Astrocyte of the hippocampus (primary cell): ENCODE data around the gene ARHGAP26.

Experiments
- DNase-seq: peaks from one replicate; pipeline ENCODE4 v3.0.0; 2011; ENCODE audit warnings: low read depth, low spot score

ARHGAP26 gene

GRCh38 chr5:143013176-143013891 is 243.2 kb downstream of the ARHGAP26 start:
- no peak for DNase-seq

GRCh38 chr5:143014017-143014651 is 244.0 kb downstream of the ARHGAP26 start:
- no peak for DNase-seq

GRCh38 chr5:143016777-143017516 is 246.8 kb downstream of the ARHGAP26 start:
- no peak for DNase-seq

GRCh38 chr5:143017541-143017940 is 247.4 kb downstream of the ARHGAP26 start:
- no peak for DNase-seq

- no peak for DNase-seq
Observed at GRCh38 chr5:143017992-143018391, 247.8 kb downstream of the ARHGAP26 start.

- no peak for DNase-seq
Observed at GRCh38 chr5:143019157-143019556, 249.0 kb downstream of the ARHGAP26 start.

GRCh38 chr5:143019614-143020515 is 249.7 kb downstream of the ARHGAP26 start:
- DNase-seq = no peak

DNA sequence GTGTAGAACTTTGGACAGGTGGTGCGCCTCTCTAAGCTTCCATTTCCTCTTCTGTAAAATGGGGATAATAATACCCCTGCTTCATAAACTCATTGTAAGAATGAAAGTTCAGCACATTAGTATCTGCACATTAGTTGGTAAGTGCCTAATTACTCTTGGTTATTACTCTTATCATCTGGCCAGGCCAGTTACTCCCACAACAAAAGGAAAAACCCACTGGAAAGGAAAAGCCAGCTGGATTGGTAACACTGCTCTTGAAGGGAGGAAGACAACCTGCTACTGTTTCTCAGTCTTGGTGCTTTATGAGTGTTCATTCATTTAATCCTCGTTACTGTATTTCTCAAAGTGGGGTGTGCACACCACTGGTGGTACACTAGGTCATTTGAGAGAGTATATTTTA is 251.4 kb downstream of the ARHGAP26 start:
- no peak for DNase-seq

DNA sequence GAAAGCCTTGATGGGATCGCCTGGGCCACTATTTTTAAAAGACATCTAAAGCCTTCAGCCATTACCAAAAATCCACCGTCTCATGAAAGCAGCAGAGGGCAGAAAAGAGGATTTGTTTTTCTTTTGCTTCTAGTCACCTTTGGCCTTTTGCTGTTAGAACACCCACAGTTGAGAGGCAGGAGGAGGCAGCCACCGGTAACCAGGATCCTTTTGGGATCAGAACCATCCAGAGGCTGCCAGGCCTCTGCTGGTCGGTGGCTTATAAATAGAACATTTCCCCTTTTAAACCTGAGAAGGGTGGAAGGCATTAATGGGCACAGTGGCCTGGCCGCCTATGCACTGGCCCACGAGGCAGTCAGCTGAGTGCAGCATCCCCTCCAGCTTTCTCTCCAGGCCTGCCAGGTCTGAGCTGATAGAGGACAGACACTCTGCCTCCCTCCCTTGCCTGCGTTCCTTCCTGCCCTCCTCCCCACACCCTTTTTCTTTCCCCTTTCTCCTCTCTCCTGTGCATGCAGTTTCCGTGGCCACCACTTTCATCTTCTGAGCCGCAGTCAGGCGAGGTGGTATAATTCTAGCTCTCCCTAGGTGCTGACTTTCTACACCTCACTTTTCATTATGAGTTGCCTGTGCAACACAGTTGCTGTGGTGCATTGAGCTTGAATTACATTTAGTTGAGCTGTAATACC is 253.4 kb downstream of the ARHGAP26 start:
- DNase-seq = peak; percentile 29

DNA sequence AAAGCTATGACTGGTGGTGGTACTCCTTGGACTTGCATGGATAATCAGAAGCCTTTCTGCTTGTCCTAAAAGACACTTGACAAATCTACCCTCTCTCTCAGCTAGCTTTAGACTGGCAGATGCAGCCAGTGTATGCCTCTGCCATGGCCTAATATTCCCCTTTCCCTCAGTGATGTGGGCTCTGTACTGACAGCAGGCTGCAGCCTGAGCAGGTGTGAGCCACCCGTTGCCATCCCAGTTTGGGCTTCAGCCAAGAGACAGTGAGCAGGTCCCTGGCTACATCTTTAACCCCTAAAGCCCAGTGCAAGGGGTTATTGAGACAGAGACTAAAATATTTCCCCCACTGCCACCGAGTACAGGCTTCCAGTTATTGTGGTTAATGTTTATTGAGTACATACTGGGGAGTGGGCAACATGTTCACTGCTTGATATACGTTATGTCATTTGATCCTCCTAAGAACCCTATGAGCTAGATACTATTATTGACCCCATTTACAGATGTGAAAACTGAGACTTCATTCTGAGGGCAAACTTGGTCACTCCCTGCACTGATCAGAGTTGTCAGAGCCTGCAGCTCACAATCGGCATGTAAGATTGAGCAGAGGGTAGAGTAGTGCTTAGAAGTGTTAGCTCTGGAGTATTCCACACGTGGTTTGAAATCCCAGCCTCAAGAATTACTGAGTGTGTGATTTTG is 254.2 kb downstream of the ARHGAP26 start:
- no peak for DNase-seq

DNA sequence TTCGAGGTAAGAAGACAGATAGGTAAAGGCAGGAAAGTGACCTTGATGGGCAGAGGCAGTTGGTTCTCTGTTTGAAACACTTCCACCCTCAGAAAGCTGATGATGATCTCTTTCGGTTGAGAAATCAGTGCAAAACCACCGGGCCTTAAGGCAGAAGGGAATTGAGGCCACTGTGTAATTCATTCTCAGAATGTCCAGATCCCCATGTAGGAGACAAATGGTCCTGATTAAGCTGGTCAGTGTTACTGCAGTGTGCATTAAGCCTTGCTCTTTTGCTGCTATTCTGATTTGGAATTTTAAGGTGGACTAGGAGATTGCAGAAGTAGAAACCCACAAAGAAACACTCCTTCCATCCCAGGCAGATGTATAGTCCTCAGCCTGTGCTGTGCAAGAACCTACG is 255.2 kb downstream of the ARHGAP26 start:
- DNase-seq = no peak

DNA sequence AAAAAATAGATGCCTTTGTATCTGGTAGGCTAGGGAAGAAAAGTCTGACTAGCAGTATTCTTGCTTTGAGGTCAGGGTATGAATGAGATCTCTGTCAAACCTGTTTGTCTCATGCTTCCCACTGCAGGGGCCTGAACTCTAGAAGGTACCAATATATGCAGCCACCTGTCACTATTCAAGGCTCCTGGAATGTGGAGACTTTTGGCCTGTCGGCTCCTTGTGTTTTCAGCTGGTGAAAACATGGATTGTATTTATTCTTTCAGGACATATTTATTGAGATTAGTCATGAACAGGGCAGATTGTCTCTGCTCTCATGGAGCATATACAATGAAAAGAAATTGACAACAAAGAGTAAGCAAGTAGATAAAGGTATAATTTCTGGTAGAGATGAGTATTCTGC is 255.8 kb downstream of the ARHGAP26 start:
- DNase-seq = no peak

GRCh38 chr5:143026380-143026779 is 256.2 kb downstream of the ARHGAP26 start:
- DNase-seq = no peak

DNA sequence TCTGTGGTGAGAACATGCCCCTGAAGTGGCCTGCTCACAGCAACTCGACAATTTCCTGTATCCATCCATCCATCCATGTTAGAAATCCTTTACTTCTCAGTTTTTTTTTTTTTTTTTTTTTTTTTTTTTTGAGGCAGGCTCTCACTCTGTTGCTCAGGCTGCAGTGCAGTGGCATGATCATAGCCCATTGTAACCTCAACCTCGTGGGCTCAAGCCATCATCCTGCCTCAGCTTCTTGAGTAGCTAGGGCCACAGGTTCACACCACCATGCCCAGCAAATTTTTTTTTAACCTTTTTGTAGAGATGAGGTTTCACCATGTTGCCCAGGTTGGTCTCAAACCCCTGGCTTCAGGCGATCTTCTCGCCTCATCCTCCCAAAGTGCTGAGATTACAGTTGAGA is 259.1 kb downstream of the ARHGAP26 start:
- no peak for DNase-seq

GRCh38 chr5:143030349-143030748 is 260.2 kb downstream of the ARHGAP26 start:
- DNase-seq = no peak

DNA sequence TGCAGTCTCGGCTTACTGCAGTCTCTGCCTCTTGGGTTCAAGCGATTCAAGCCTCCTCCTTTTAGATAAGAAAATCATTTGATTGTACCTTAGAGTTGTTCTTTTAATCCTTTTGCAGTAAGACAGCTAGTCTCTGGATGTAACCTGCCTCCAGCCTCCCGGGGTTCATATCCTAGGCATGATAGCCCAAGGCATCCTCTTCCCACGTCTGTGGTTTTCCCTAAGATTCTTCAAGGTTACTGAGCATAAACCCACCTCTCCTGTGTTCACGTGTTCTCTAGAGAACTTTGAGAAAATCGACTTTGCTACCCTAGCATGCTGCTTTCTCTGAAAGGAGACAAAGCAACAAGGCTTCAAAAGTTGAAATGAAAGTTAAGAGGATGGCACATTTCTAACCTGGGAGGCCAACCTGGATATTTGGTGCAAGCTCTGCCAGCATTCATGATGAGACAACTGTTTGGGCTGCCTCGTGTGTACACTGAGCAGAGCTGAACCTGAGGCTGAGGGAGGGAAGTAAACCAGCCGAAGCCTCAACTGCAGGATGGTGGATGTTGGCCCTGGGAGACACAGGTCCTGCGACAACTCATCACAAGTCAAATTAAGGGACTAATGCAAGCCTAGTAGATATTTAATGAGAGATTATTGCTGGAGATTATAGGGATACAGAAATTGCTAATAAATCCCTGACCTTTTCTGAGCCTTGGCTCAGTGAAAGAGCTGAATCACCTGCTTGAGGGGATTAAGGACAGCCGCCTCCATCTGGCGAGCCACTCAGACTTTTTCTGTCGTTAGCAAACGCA is 261.8 kb downstream of the ARHGAP26 start:
- DNase-seq = no peak

DNA sequence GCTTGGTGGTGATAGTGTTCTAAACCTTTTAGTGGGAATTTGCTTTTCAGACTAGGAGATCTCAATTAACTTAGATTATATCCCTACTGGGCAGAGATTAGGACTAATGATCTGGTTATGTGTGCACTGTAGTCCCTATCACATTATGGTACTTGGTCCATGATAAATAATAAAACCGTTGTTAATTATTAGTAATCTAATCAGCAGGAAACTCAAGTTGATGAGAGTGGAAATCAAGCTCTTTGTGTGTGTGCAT is 262.3 kb downstream of the ARHGAP26 start:
- no peak for DNase-seq

DNA sequence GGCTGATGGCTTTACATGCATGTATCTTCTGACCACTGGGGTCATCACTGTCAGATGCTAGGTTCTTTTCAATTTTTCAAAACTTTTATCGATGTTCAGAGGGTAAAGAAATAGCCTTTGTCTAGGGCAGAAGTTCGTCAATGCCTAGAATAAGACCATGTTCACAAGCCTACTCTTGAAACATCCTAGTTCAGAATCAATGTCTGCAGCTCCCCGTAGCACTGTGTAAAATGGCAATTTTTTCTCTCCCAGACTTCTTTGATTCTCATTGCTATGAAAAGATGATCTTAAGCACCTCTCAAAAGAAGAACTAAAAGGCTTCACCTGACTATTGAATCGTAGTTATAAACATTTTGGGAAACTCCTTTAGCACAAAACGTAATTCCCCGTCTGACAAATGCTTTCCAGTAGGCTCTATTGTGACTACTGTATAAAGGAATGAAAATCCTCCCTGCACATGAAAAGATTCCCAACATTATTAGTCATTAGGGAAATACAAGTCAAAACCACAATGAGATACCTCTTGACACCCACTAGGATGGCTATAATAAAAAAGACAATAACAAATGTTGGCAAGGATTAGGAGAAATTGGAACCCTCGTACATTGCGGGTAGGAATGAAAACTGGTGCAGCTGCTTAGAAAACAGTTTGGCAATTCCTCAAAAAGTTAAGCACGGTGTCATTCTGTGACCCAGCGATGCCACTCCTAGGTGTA is 263.5 kb downstream of the ARHGAP26 start:
- DNase-seq = peak; percentile 88
